NCI-H1436 treated with DMSO at 0.1 percent for 48 hours (cell line): ENCODE results near the gene SLC8A1.

Experiments
- DNase-seq: peaks from one replicate; lab custom pipeline; 2025; lab: John Stamatoyannopoulos, UW

Gene SLC8A1

GRCh38 chr2:40230707-40231432, 221.0 kb downstream of the SLC8A1 start:
- no peak for DNase-seq

- no peak for DNase-seq
Measured at GRCh38 chr2:40230186-40230585, 221.7 kb downstream of the SLC8A1 start.

- no peak for DNase-seq
Measured at GRCh38 chr2:40228310-40228709, 223.6 kb downstream of the SLC8A1 start.

- no peak for DNase-seq
Measured at GRCh38 chr2:40227210-40227609, 224.7 kb downstream of the SLC8A1 start.

- DNase-seq: no peak
Measured at GRCh38 chr2:40226637-40227036, 225.3 kb downstream of the SLC8A1 start.

GRCh38 chr2:40225670-40226210, 226.2 kb downstream of the SLC8A1 start:
- DNase-seq: no peak

GRCh38 chr2:40224318-40224717, 227.6 kb downstream of the SLC8A1 start:
- no peak for DNase-seq

- DNase-seq: no peak
Measured at GRCh38 chr2:40220177-40220925, 231.5 kb downstream of the SLC8A1 start.

- DNase-seq: no peak
Measured at GRCh38 chr2:40219141-40219540, 232.7 kb downstream of the SLC8A1 start.

GRCh38 chr2:40218679-40219078, 233.2 kb downstream of the SLC8A1 start:
- DNase-seq: no peak

GRCh38 chr2:40213619-40214018, 238.3 kb downstream of the SLC8A1 start:
- no peak for DNase-seq

GRCh38 chr2:40213071-40213470, 238.8 kb downstream of the SLC8A1 start:
- no peak for DNase-seq

GRCh38 chr2:40210968-40211353, 240.9 kb downstream of the SLC8A1 start:
- no peak for DNase-seq

- no peak for DNase-seq
Measured at GRCh38 chr2:40210344-40210967, 241.4 kb downstream of the SLC8A1 start.

- no peak for DNase-seq
Measured at GRCh38 chr2:40209761-40210160, 242.1 kb downstream of the SLC8A1 start.

- no peak for DNase-seq
Measured at GRCh38 chr2:40208463-40208862, 243.4 kb downstream of the SLC8A1 start.

- no peak for DNase-seq
Measured at GRCh38 chr2:40204268-40204667, 247.6 kb downstream of the SLC8A1 start.

GRCh38 chr2:40202798-40203400, 249.0 kb downstream of the SLC8A1 start:
- no peak for DNase-seq

GRCh38 chr2:40201425-40201824, 250.5 kb downstream of the SLC8A1 start:
- DNase-seq: no peak

GRCh38 chr2:40200366-40200915, 251.4 kb downstream of the SLC8A1 start:
- no peak for DNase-seq

- DNase-seq: no peak
Measured at GRCh38 chr2:40199771-40200170, 252.1 kb downstream of the SLC8A1 start.

GRCh38 chr2:40197121-40197520, 254.8 kb downstream of the SLC8A1 start:
- DNase-seq: no peak
